SK-N-SH (cell line): Measurements from ENCODE around the gene DLG4. TPM values are rescaled to one million over a fixed set of nuclear protein-coding genes. Genes with fewer than 3 reads are reported as not detected.

Experiments used
- CTCF ChIA-PET: fragments of 300-600, 350-600 bp; formaldehyde crosslinking; extraction: SDS; loops from one replicate; lab custom pipeline; 2021; lab: Yijun Ruan, JAX
- POLR2A ChIA-PET: fragments of 350-600 bp; sonication (Branson Sonifier 250); formaldehyde crosslinking; extraction: SDS; loops from one replicate; lab custom pipeline; 2020; ENCODE audit warnings: antibody characterized with exemption, inconsistent platforms; lab: Yijun Ruan, JAX
- DNase-seq: peaks from one replicate; pipeline ENCODE4 v3.0.0; 2012
- H2AFZ ChIP-seq: fragments of 200-600 bp; sonication (generic); 2 replicates; pipeline ENCODE4 v1.8.1; 2016; ENCODE audit warnings: antibody characterized with exemption, mild to moderate bottlenecking, low read depth
- H3F3A ChIP-seq: fragments of 200-600 bp; sonication (generic); replicated peaks from 2 replicates; pipeline ENCODE3; 2016; ENCODE audit warnings: antibody characterized with exemption, mild to moderate bottlenecking; ENCODE audit not compliant: insufficient read depth
- H3K27ac ChIP-seq, 2 experiments: fragments of 200-500 bp in 1 of 2; fragments of 200-600 bp in 1 of 2; sonication (Bioruptor generic) in 1 of 2; sonication (generic), shearing (Covaris generic) in 1 of 2; 2 replicates each; pipeline versions ENCODE4 v1.5.1 to v1.6.1; 2014 to 2016; ENCODE audit warnings: low read depth in 2 of 2, inconsistent platforms in 1 of 2, low read length in 1 of 2, mild to moderate bottlenecking in 1 of 2, mixed read lengths in 1 of 2
- H3K27me3 ChIP-seq: fragments of 200-600 bp; sonication (generic), shearing (Covaris generic); 2 replicates; pipeline ENCODE4 v1.6.1; 2016; ENCODE audit warnings: mixed run types; ENCODE audit not compliant: insufficient read depth
- H3K36me3 ChIP-seq, 2 experiments: fragments of 200-500 bp in 1 of 2; fragments of 200-600 bp in 1 of 2; sonication (Bioruptor generic) in 1 of 2; sonication (generic) in 1 of 2; replicated peaks in 1 of 2; 2 replicates each; pipeline versions ENCODE3 to v1.5.1; 2014 to 2016; ENCODE audit warnings: low read length in 1 of 2, mild to moderate bottlenecking in 1 of 2; ENCODE audit not compliant: insufficient read depth in 2 of 2, control insufficient read depth in 1 of 2
- H3K4me1 ChIP-seq, 2 experiments: fragments of 200-500 bp in 1 of 2; fragments of 200-600 bp in 1 of 2; sonication (Bioruptor generic) in 1 of 2; sonication (generic), shearing (Covaris generic) in 1 of 2; 2 replicates each; pipeline versions ENCODE4 v1.5.1 to v1.6.1; 2014 to 2016; ENCODE audit warnings: low read depth in 1 of 2, low read length in 1 of 2, mixed run types in 1 of 2; ENCODE audit not compliant: insufficient read depth in 2 of 2, control insufficient read depth in 1 of 2
- H3K4me2 ChIP-seq: fragments of 200-600 bp; sonication (generic), shearing (Covaris generic); 2 replicates; pipeline ENCODE4 v1.6.1; 2017; ENCODE audit warnings: mixed run types
- H3K4me3 ChIP-seq, 2 experiments: fragments of 200-500 bp in 1 of 2; fragments of 200-600 bp in 1 of 2; sonication (Bioruptor generic) in 1 of 2; sonication (generic), shearing (Covaris generic) in 1 of 2; 2 replicates each; pipeline versions ENCODE4 v1.5.1 to v1.8.1; 2014 to 2016; ENCODE audit warnings: low read depth in 2 of 2, inconsistent platforms in 1 of 2, low read length in 1 of 2, mild to moderate bottlenecking in 1 of 2, mixed read lengths in 1 of 2, moderate library complexity in 1 of 2
- H3K79me2 ChIP-seq: fragments of 200-600 bp; sonication (generic); 2 replicates; pipeline ENCODE4 v1.8.1; 2017; ENCODE audit warnings: mild to moderate bottlenecking; ENCODE audit not compliant: insufficient read depth
- H3K9ac ChIP-seq: fragments of 200-600 bp; sonication (generic); 2 replicates; pipeline ENCODE4 v1.6.1; 2017; ENCODE audit warnings: mixed run types
- H3K9me2 ChIP-seq: fragments of 200-600 bp; sonication (generic); 2 replicates; pipeline ENCODE4 v1.6.1; 2017; ENCODE audit warnings: mixed run types
- H3K9me3 ChIP-seq: fragments of 200-600 bp; sonication (generic); 2 replicates; pipeline ENCODE4 v1.6.1; 2017; ENCODE audit warnings: mixed run types, mild to moderate bottlenecking, moderate library complexity
- H4K20me1 ChIP-seq: fragments of 200-600 bp; sonication (generic); 2 replicates; pipeline ENCODE4 v1.6.1; 2017; ENCODE audit warnings: mild to moderate bottlenecking, mixed run types; ENCODE audit not compliant: insufficient read depth
- NFIC ChIP-seq: IDR thresholded peaks from 2 replicates; pipeline ENCODE4 v1.4.0; 2012; ENCODE audit warnings: borderline replicate concordance
- RCOR1 ChIP-seq: fragments of 150-350 bp; IDR thresholded peaks from 2 replicates; pipeline ENCODE4 v1.6.1; 2017; ENCODE audit warnings: antibody characterized with exemption, low read length
- WGBS: methylation state at CpG from one replicate; pipeline ENCODE4 v1.1.6; 2017; ENCODE audit warnings: low lambda C conversion rate; 5-methylcytosine and 5-hydroxymethylcytosine counted together
- polyA plus RNA-seq, 3 experiments: library from polyadenylated mRNA; depleted of rRNA; stranded (reverse); fragments of >200 nt; gene quantifications; 2 replicates each; pipeline ENCODE4 v1.2.3, GENCODE V29; 2012
- TF ChIP-seq, protein P1 (sequence below): fragments of 200-600 bp; sonication (generic); IDR thresholded peaks from 2 replicates; pipeline ENCODE4 v1.6.1; 2017; ENCODE audit warnings: antibody characterized with exemption, mild to moderate bottlenecking, moderate library complexity
- TF ChIP-seq, protein P2 (sequence below): IDR thresholded peaks from 2 replicates; pipeline ENCODE4 v1.4.0; 2012; ENCODE audit warnings: low read depth, borderline replicate concordance

The DLG4 gene
- polyA plus RNA-seq, 1 of the 3 experiments (the other 2 are of a cell fraction): 30.5 TPM

GRCh38 chr17:7186241-7186640 lies 33.4 kb downstream of the DLG4 start:
- Histone ChIP-seq H3K4me3 (no peak overlapping the region), H3K9me3 (no peaks in the 10 kb centered on the region), H3K4me1 (peaks cover 0 to 5% of the 10 kb centered on the region in 2 experiments; a peak in 1 of 4 replicates), H3K27ac (no peak overlapping the region), H2AFZ (no peak overlapping the region), H3K9ac (no peak overlapping the region), H4K20me1 (no peaks in the 10 kb centered on the region), H3F3A (no peaks in the 10 kb centered on the region), H3K79me2 (no peaks in the 10 kb centered on the region), H3K27me3 (no peaks in the 10 kb centered on the region), H3K9me2 (no peaks in the 10 kb centered on the region)
- 89% methylated on average over 7 of the region's 7 CpGs for WGBS
- ChIA-PET POLR2A (no interaction called here), CTCF (interaction anchor here (1.8 to 12.9 kb wide), 2 partner anchors 9 to 137 kb away, joined by 10 to 217 read pairs; partner anchors contain the start of gene SLC16A11)
- DNase-seq: no peak
- TF ChIP-seq, protein P1, sequence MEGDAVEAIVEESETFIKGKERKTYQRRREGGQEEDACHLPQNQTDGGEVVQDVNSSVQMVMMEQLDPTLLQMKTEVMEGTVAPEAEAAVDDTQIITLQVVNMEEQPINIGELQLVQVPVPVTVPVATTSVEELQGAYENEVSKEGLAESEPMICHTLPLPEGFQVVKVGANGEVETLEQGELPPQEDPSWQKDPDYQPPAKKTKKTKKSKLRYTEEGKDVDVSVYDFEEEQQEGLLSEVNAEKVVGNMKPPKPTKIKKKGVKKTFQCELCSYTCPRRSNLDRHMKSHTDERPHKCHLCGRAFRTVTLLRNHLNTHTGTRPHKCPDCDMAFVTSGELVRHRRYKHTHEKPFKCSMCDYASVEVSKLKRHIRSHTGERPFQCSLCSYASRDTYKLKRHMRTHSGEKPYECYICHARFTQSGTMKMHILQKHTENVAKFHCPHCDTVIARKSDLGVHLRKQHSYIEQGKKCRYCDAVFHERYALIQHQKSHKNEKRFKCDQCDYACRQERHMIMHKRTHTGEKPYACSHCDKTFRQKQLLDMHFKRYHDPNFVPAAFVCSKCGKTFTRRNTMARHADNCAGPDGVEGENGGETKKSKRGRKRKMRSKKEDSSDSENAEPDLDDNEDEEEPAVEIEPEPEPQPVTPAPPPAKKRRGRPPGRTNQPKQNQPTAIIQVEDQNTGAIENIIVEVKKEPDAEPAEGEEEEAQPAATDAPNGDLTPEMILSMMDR: peak; percentile 30; the same call in 1 of the 2 replicates
- TF ChIP-seq NFIC: no peak
- TF ChIP-seq, all 33 proteins: peak for 1
- H3K4me2 ChIP-seq: no peak overlapping the region
- H3K36me3 ChIP-seq: peaks cover 3 to 7% of the 10 kb centered on the region in 2 experiments

DNA sequence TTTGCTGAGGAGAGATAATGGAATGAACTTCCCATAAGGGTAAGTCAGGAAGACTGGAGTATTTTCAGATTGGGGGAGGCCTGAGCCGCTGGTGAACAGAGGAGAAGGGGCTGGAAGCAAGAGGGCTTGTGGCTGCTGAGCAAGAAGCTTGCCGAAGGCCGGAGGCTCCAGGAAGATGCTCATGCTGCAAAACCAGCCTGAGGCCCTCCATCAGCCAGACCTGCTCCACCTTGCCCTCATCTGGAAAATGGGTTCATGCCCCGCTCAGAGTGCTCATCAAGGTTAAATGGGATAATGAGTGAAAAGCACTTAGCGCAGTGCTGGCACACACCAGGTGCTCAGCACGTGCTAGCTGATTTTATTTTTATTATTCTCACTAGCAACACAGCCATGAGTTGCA lies 35.0 kb downstream of the DLG4 start:
- H3K9me3 ChIP-seq: no peaks in the 10 kb centered on the region
- peaks cover 0 to 5% of the 10 kb centered on the region in 2 experiments; a peak in 1 of 4 replicates for H3K4me1 ChIP-seq
- H4K20me1 ChIP-seq: no peaks in the 10 kb centered on the region
- H3K4me3 ChIP-seq: no peak overlapping the region
- ChIA-PET POLR2A (interaction anchor here (0.6 kb wide), 1 partner anchor 59 kb away, joined by 5 read pairs; no protein-coding TSS in a partner anchor), CTCF (interaction anchor here (0.5 to 12.9 kb wide), 4 partner anchors 9 to 136 kb away, joined by 3 to 217 read pairs (median 4); partner anchors contain the start of gene SLC16A11)
- H3K36me3 ChIP-seq: peaks cover 0 to 7% of the 10 kb centered on the region in 2 experiments
- no peak overlapping the region for H3K9ac ChIP-seq
- no peaks in the 10 kb centered on the region for H3F3A ChIP-seq
- no peaks in the 10 kb centered on the region for H3K9me2 ChIP-seq
- DNase-seq: no peak
- H3K27me3 ChIP-seq: no peaks in the 10 kb centered on the region
- WGBS: 94% methylated on average over 6 of the region's 6 CpGs
- H3K4me2 ChIP-seq: no peak overlapping the region
- H3K79me2 ChIP-seq: no peaks in the 10 kb centered on the region
- H3K27ac ChIP-seq: no peak overlapping the region
- H2AFZ ChIP-seq: no peak overlapping the region
- TF ChIP-seq, protein P2, sequence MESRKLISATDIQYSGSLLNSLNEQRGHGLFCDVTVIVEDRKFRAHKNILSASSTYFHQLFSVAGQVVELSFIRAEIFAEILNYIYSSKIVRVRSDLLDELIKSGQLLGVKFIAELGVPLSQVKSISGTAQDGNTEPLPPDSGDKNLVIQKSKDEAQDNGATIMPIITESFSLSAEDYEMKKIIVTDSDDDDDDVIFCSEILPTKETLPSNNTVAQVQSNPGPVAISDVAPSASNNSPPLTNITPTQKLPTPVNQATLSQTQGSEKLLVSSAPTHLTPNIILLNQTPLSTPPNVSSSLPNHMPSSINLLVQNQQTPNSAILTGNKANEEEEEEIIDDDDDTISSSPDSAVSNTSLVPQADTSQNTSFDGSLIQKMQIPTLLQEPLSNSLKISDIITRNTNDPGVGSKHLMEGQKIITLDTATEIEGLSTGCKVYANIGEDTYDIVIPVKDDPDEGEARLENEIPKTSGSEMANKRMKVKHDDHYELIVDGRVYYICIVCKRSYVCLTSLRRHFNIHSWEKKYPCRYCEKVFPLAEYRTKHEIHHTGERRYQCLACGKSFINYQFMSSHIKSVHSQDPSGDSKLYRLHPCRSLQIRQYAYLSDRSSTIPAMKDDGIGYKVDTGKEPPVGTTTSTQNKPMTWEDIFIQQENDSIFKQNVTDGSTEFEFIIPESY: no peak
- TF ChIP-seq RCOR1: no peak

DNA sequence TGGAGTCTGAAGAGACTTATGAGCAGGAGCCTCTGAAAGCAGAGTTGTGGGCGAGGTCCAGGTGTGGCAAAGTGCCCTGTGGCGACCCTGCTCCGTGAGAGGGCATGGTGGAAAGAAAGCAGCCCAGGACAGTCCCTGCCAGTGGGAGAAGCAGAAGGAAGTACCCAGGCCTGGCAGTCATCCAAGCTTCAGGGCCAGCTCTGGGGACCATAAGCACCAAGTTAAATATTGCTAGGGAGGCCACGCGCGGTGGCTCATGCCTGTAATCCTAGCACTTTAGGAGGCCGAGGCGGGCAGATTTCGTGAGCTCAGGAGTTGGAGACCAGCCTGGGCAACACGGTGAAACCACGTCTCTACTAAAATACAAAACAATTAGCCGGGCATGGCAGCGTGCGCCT lies 35.5 kb downstream of the DLG4 start:
- H3K4me3 ChIP-seq: no peak overlapping the region
- POLR2A ChIA-PET: interaction anchor here (0.6 kb wide), 1 partner anchor 60 kb away, joined by 5 read pairs; no protein-coding TSS in a partner anchor
- no peak overlapping the region for H3K4me2 ChIP-seq
- H3K27me3 ChIP-seq: no peaks in the 10 kb centered on the region
- H3K9me3 ChIP-seq: no peaks in the 10 kb centered on the region
- CTCF ChIA-PET: interaction anchor here (12.9 kb wide), 1 partner anchor 135 kb away, joined by 217 read pairs; the partner anchor contains the start of gene SLC16A11
- H3K4me1 ChIP-seq: peaks cover 0 to 5% of the 10 kb centered on the region in 2 experiments; a peak in 1 of 4 replicates
- H3K9ac ChIP-seq: no peak overlapping the region
- H4K20me1 ChIP-seq: no peaks in the 10 kb centered on the region
- H3K36me3 ChIP-seq: peaks cover 0 to 7% of the 10 kb centered on the region in 2 experiments
- H3K9me2 ChIP-seq: no peaks in the 10 kb centered on the region
- no peak overlapping the region for H3K27ac ChIP-seq
- no peaks in the 10 kb centered on the region for H3F3A ChIP-seq
- no peak for DNase-seq
- no peak overlapping the region for H2AFZ ChIP-seq
- 76% methylated on average over 11 of the region's 14 CpGs for WGBS
- TF ChIP-seq, protein P1: no peak
- no peaks in the 10 kb centered on the region for H3K79me2 ChIP-seq
